Endothelial cell of umbilical vein (primary cell): ENCODE data around the gene CCDC170. TPM values are rescaled to one million over a fixed set of nuclear protein-coding genes. Genes with fewer than 3 reads are reported as not detected.

Experiments
- BruUV-seq: library from RNA; stranded (reverse); fragments of 400-500 nt; replicated peaks from 2 replicates; lab custom pipeline; 2021; lab: Mats Ljungman, UMichigan
- CTCF ChIA-PET: fragments of 300-600, 350-600 bp; sonication (Branson Sonifier 250); formaldehyde crosslinking; loops from one replicate; lab custom pipeline; 2021; ENCODE audit warnings: antibody characterized with exemption, inconsistent platforms; lab: Charles Lee
- POLR2A ChIA-PET: fragments of 300-600, 350-600 bp; sonication (Branson Sonifier 250); formaldehyde crosslinking; loops from one replicate; lab custom pipeline; 2021; ENCODE audit warnings: antibody characterized with exemption, inconsistent platforms; lab: Charles Lee
- DNase-seq: peaks from one replicate; pipeline ENCODE4 v3.0.0-alpha.2; 2011; ENCODE audit warnings: low read depth, low spot score
- FAIRE-seq: peaks from 2 replicates; lab custom pipeline; 2011; peaks lifted over from hg19 to GRCh38; lab: Jason Lieb, UNC
- H2AFZ ChIP-seq: 2 replicates; pipeline ENCODE4 v1.6.0; 2012; ENCODE audit warnings: low read depth, low read length, control low read depth, inconsistent platforms
- H3K27ac ChIP-seq: 2 replicates; pipeline ENCODE4 v1.5.1; 2011; ENCODE audit warnings: low read depth, mild to moderate bottlenecking, control low read depth, low read length, moderate library complexity; ENCODE audit not compliant: insufficient read depth
- H3K27me3 ChIP-seq, 2 experiments: 2 replicates each; pipeline versions ENCODE4 v1.6.0 to v1.6.1; 2011; ENCODE audit warnings: low read length in 2 of 2, mixed read lengths in 1 of 2; ENCODE audit not compliant: control insufficient read depth in 2 of 2, insufficient read depth in 2 of 2
- H3K36me3 ChIP-seq, 2 experiments: 2 replicates in 1 of 2; 3 replicates in 1 of 2; pipeline ENCODE4 v1.5.1; 2011; ENCODE audit warnings: low read length in 2 of 2, mild to moderate bottlenecking in 1 of 2, moderate library complexity in 1 of 2; ENCODE audit not compliant: control insufficient read depth in 2 of 2, insufficient read depth in 2 of 2; ENCODE audit errors: extremely low read depth in 1 of 2
- H3K4me1 ChIP-seq: 3 replicates; pipeline ENCODE4 v1.5.1; 2011; ENCODE audit warnings: mild to moderate bottlenecking, low read length; ENCODE audit not compliant: control insufficient read depth, insufficient read depth; ENCODE audit errors: extremely low read depth
- H3K4me2 ChIP-seq: 2 replicates; pipeline ENCODE4 v1.6.1; 2011; ENCODE audit warnings: low read length, control low read depth, mixed read lengths; ENCODE audit not compliant: insufficient read depth
- H3K4me3 ChIP-seq, 3 experiments: fragments of 200-600 bp in 1 of 3; sonication (generic), shearing (Covaris generic) in 1 of 3; replicated peaks in 1 of 3; 2 replicates each; pipeline ENCODE4 v1.5.1; 2011 to 2016; ENCODE audit warnings: control low read depth in 3 of 3, low read length in 3 of 3, mild to moderate bottlenecking in 2 of 3, inconsistent platforms in 1 of 3, low read depth in 1 of 3, moderate library complexity in 1 of 3; ENCODE audit not compliant: insufficient read depth in 1 of 3
- H3K79me2 ChIP-seq: 2 replicates; pipeline ENCODE4 v1.6.0; 2012; ENCODE audit warnings: low read length, inconsistent platforms; ENCODE audit not compliant: control insufficient read depth, insufficient read depth
- H3K9ac ChIP-seq: replicated peaks from 2 replicates; pipeline ENCODE3; 2011; ENCODE audit warnings: low read length, control low read depth; ENCODE audit not compliant: insufficient read depth; ENCODE audit errors: extremely low read depth
- H3K9me1 ChIP-seq: replicated peaks from 3 replicates; pipeline ENCODE4 v1.6.0; 2011; ENCODE audit warnings: mild to moderate bottlenecking, low read length; ENCODE audit not compliant: control insufficient read depth, insufficient read depth; ENCODE audit errors: extremely low read depth
- H3K9me3 ChIP-seq: replicated peaks from 2 replicates; pipeline ENCODE4 v1.5.1; 2012; ENCODE audit warnings: low read length, inconsistent platforms; ENCODE audit not compliant: control insufficient read depth, insufficient read depth
- H4K20me1 ChIP-seq: replicated peaks from 2 replicates; pipeline ENCODE3; 2011; ENCODE audit warnings: mild to moderate bottlenecking, low read length; ENCODE audit not compliant: control insufficient read depth, insufficient read depth; ENCODE audit errors: extremely low read depth
- EZH2 ChIP-seq: IDR thresholded peaks from 2 replicates; pipeline ENCODE4 v1.6.1; 2012; ENCODE audit warnings: borderline replicate concordance, low read depth, mild to moderate bottlenecking, moderate library complexity, low read length, inconsistent platforms; ENCODE audit not compliant: severe bottlenecking
- FOS ChIP-seq: IDR thresholded peaks from 2 replicates; pipeline ENCODE4 v1.6.1; 2011; ENCODE audit warnings: mild to moderate bottlenecking, low read length, moderate library complexity, borderline replicate concordance; ENCODE audit not compliant: insufficient read depth
- GATA2 ChIP-seq: IDR thresholded peaks from 2 replicates; pipeline ENCODE4 v1.7.0; 2011; ENCODE audit warnings: low read depth, mild to moderate bottlenecking, moderate library complexity, mixed read lengths, low read length; ENCODE audit not compliant: insufficient read length, insufficient read depth
- JUN ChIP-seq: IDR thresholded peaks from 2 replicates; pipeline ENCODE4 v1.6.1; 2011; ENCODE audit warnings: borderline replicate concordance, low read depth; ENCODE audit not compliant: insufficient read length, insufficient read depth
- MYC ChIP-seq: IDR thresholded peaks from one replicate; pipeline ENCODE4 v1.6.1; 2011; ENCODE audit warnings: mild to moderate bottlenecking, low read depth, low read length
- POLR2A ChIP-seq: IDR thresholded peaks from 2 replicates; pipeline ENCODE4 v1.6.1; 2012; ENCODE audit warnings: low read depth, mild to moderate bottlenecking, control low read depth, low read length
- POLR2AphosphoS5 ChIP-seq: IDR thresholded peaks from 2 replicates; pipeline ENCODE4 v1.6.1; 2012; ENCODE audit warnings: low read depth, mild to moderate bottlenecking, control low read depth, low read length, moderate library complexity; ENCODE audit not compliant: insufficient read depth
- dilution Hi-C: fragments of 300-500 bp; cut with MboI; formaldehyde crosslinking; loops from one replicate; pipeline ENCODE4 v1.15.0; 2019; ENCODE audit warnings: low sequenced_read_pairs; ENCODE audit not compliant: extremely low pct_ligation_motif_present
- intact Hi-C: fragments of 100-400 bp; cut with micrococcal nuclease; formaldehyde crosslinking; loops from one replicate; pipeline ENCODE4 v1.10.0; 2022
- polyA plus RNA-seq, 4 experiments: library from polyadenylated mRNA; depleted of rRNA in 3 of 4; stranded (reverse) in 3 of 4; unstranded in 1 of 4; fragments of >200 nt; gene quantifications; 2 replicates each; pipeline versions ENCODE4 v1.2.1 to v1.2.3, GENCODE V29; 2011 to 2012; ENCODE audit warnings: missing spikeins in 1 of 4
- total RNA-seq: library from RNA; stranded (reverse); gene quantifications from 2 replicates; pipeline ENCODE4 v1.2.3, GENCODE V29; 2021
- TF ChIP-seq, protein P1 (sequence below), 2 donors: IDR thresholded peaks; 1 replicate in 1 of 2; 2 replicates in 1 of 2; pipeline ENCODE4 v1.5.1; 2011; ENCODE audit warnings: low read length in 2 of 2, mild to moderate bottlenecking in 2 of 2, moderate library complexity in 2 of 2, control low read depth in 1 of 2, inconsistent platforms in 1 of 2, low read depth in 1 of 2; ENCODE audit not compliant: insufficient read depth in 1 of 2; ENCODE audit errors: extremely low read depth in 1 of 2
- TF ChIP-seq, protein P2 (sequence below): IDR thresholded peaks from 2 replicates; pipeline ENCODE4 v1.6.1; 2011; ENCODE audit not compliant: insufficient read depth, insufficient read length

CCDC170 gene
- total and polyA plus RNA-seq, 2 donors (not counting 3 experiments of a cell fraction or from before 2014, with no cell fraction given) = 0.07 to 0.21 TPM

DNA sequence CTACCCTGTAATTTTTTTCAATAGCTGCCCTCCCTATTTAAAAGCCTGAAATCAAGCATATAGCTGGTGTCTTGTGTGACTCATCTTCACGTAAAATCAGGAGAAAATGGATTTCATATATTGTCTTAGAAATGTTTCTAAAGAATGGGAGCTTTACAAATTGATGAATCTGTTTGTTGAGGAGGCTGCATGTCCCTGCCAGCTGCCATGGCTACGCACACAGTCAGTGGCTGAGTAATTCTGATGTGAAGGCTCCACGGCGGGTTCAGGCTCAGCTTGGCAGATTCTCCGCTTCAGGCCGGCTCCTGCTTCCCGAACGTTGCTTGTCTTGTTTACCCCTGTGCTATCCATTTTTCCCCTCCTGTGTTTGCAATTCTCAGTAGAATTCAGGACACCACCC is 82.8 kb downstream of the CCDC170 start:
- FAIRE-seq = no peak
- H3K27ac ChIP-seq = no peak overlapping the region
- DNase-seq = no peak
- no peaks in the 10 kb centered on the region for H3K4me1 ChIP-seq
- TF ChIP-seq EZH2 (no peak), MYC (no peak), GATA2 (no peak), FOS (no peak), POLR2A (no peak), POLR2AphosphoS5 (no peak), JUN (no peak)
- TF ChIP-seq, protein P1, sequence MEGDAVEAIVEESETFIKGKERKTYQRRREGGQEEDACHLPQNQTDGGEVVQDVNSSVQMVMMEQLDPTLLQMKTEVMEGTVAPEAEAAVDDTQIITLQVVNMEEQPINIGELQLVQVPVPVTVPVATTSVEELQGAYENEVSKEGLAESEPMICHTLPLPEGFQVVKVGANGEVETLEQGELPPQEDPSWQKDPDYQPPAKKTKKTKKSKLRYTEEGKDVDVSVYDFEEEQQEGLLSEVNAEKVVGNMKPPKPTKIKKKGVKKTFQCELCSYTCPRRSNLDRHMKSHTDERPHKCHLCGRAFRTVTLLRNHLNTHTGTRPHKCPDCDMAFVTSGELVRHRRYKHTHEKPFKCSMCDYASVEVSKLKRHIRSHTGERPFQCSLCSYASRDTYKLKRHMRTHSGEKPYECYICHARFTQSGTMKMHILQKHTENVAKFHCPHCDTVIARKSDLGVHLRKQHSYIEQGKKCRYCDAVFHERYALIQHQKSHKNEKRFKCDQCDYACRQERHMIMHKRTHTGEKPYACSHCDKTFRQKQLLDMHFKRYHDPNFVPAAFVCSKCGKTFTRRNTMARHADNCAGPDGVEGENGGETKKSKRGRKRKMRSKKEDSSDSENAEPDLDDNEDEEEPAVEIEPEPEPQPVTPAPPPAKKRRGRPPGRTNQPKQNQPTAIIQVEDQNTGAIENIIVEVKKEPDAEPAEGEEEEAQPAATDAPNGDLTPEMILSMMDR (IDR thresholded peaks at IDR 0.05; ENCODE audit: extremely low read depth in 1 of 2, insufficient read depth in 1 of 2, low read depth in 1 of 2, low read length in 2 of 2) = no peak
- TF ChIP-seq, protein P2, sequence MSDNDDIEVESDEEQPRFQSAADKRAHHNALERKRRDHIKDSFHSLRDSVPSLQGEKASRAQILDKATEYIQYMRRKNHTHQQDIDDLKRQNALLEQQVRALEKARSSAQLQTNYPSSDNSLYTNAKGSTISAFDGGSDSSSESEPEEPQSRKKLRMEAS = no peak
- no peak overlapping the region for H3K4me3 ChIP-seq
- dilution Hi-C loops (no loop called here), intact Hi-C loops (no loop called here)
- ChIA-PET POLR2A (no interaction called here), CTCF (interaction anchor here (1.7 kb wide), 1 partner anchor 11 kb away, joined by 5 read pairs; no protein-coding TSS in a partner anchor)
- H3K27me3 ChIP-seq = peaks cover 0 to 5% of the 10 kb centered on the region in 2 experiments
- no peaks in the 10 kb centered on the region for H4K20me1 ChIP-seq
- no peaks in the 10 kb centered on the region for H3K36me3 ChIP-seq
- H3K4me2 ChIP-seq = no peak overlapping the region
- no peak overlapping the region for H3K9ac ChIP-seq
- no peaks in the 10 kb centered on the region for H3K79me2 ChIP-seq
- no peaks in the 10 kb centered on the region for H3K9me3 ChIP-seq
- no TSS peak for BruUV-seq
- no peak overlapping the region for H2AFZ ChIP-seq
- H3K9me1 ChIP-seq = no peaks in the 10 kb centered on the region
